SU-DHL-6 (cell line): ENCODE measurements around the gene OR4C45.

Source experiments
- CTCF ChIP-seq: fragments of 200-600 bp; sonication (generic); IDR thresholded peaks from one replicate; pipeline ENCODE4 v1.5.1; 2017; ENCODE audit warnings: antibody characterized with exemption, mild to moderate bottlenecking, low read length, moderate library complexity; ENCODE audit not compliant: insufficient read depth, poor library complexity, severe bottlenecking
- EZH2phosphoT487 ChIP-seq: fragments of 200-600 bp; sonication (generic), shearing (Covaris generic); conservative IDR thresholded peaks from 2 replicates; pipeline ENCODE4 v1.6.1; 2018; ENCODE audit warnings: mild to moderate bottlenecking, antibody characterized with exemption, low read length, moderate library complexity, mixed read lengths

- no peak for TF ChIP-seq CTCF
- no peak for TF ChIP-seq EZH2phosphoT487
These were observed 39.8 kb downstream of the OR4C45 start for GRCh38 chr11:50072226-50073112.
